GM23338 (cell line): Measurements from ENCODE around the gene KLHL13.
A peak's percentile ranks its signal among the peaks of the same experiment; 100 is the strongest.

ENCODE experiments used
- CREB1 ChIP-seq: fragments of 250-450 bp; sonication (Bioruptor Pico); IDR thresholded peaks from 2 replicates; pipeline ENCODE4 v1.5.0; 2020; ENCODE audit warnings: low read depth, mild to moderate bottlenecking, moderate library complexity
- CTCF ChIP-seq, 2 experiments: fragments of 200-600 bp in 1 of 2; sonication (generic) in 1 of 2; conservative IDR thresholded peaks; 2 replicates each; pipeline versions ENCODE4 v1.5.1 to v1.6.1; 2016 to 2017; ENCODE audit warnings: antibody characterized with exemption in 2 of 2, low read depth in 2 of 2, mild to moderate bottlenecking in 2 of 2, moderate library complexity in 1 of 2
- EZH2 ChIP-seq: fragments of 200-600 bp; sonication (generic); IDR thresholded peaks from one replicate; pipeline ENCODE4 v1.8.0; 2017; ENCODE audit warnings: antibody characterized with exemption, mild to moderate bottlenecking, low read depth; ENCODE audit not compliant: unreplicated experiment
- EZH2phosphoT487 ChIP-seq: fragments of 200-600 bp; sonication (generic); IDR thresholded peaks from one replicate; pipeline ENCODE4 v1.8.1; 2018; ENCODE audit warnings: antibody characterized with exemption; ENCODE audit not compliant: unreplicated experiment
- NANOG ChIP-seq: IDR thresholded peaks from 2 replicates; pipeline ENCODE4 v1.6.1; 2016; ENCODE audit warnings: antibody characterized with exemption, borderline replicate concordance
- POLR2AphosphoS5 ChIP-seq: IDR thresholded peaks from 2 replicates; pipeline ENCODE4 v1.6.1; 2016; ENCODE audit warnings: antibody characterized with exemption, low read depth
- REST ChIP-seq: IDR thresholded peaks from one replicate; pipeline ENCODE4 v1.6.1; 2018; ENCODE audit warnings: antibody characterized with exemption; ENCODE audit not compliant: unreplicated experiment
- STAT1 ChIP-seq: IDR thresholded peaks from one replicate; pipeline ENCODE4 v1.6.1; 2016; ENCODE audit warnings: antibody characterized with exemption; ENCODE audit not compliant: unreplicated experiment

- no peak for TF ChIP-seq POLR2AphosphoS5
- peak; percentile 43 to 59; a peak in 2 of 4 replicates for TF ChIP-seq CTCF (conservative IDR thresholded peaks at IDR 0.05; ENCODE audit: low read depth in 2 of 2)
- no peak for TF ChIP-seq EZH2phosphoT487
- no peak for TF ChIP-seq NANOG
- TF ChIP-seq CREB1 (CRISPR knock-in tag): no peak
- TF ChIP-seq REST: no peak
- no peak for TF ChIP-seq EZH2
- TF ChIP-seq STAT1: no peak
These were observed 131.4 kb downstream of the KLHL13 start for GRCh38 chrX:117985241-117985640.
